Measurements from ENCODE around the gene DIDO1. TPM values are rescaled to one million over a fixed set of nuclear protein-coding genes. Genes with fewer than 3 reads are reported as not detected.
"Not testable (repeated sequence)": the region's sequence is repeated elsewhere in the genome, so short reads cannot be mapped to it uniquely, and the experiment has no call there.

Gene DIDO1
- total RNA-seq, 4 donors from 2014 or later = 54.2 to 105 (median 70.7) TPM

DNA sequence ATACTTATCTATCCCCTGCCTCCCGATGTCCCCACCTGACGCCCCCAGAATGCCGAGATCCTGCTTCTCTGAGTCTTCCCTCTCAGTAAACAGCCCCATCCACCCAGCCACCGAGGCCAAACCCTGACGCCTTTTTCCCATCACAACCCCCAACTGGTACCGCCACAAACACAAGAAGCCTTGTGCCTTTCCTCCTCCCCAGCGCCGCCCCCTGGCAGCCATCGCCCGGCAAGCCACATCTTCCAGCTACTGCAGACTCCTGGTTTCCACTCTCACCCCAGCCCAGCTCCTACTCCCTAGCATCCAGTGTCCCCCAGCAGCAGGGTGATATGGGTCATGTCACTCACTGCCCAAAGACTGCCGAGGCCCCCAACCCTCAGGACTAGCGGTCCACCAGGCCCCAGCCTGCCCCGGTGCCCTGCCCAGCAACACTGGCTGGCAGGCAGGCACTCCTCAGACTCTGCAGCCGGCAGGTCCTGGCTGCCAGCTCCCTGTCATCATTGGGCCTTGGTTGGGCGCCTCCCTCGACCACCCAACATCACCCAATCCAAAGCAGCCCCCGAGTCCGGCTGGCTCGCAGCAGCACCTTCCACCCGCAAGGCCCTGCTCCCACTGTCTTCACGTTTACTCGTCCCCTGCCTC, 75.9 kb downstream of the DIDO1 start:
- DNase-seq (ENCODE audit: low spot score in 2 of 2) = no peak
- WGBS, 2 donors = 83 to 90% methylated on average over 22 of the region's 22 CpGs
- intact Hi-C loops (cut with DNase I; ENCODE audit: low total_unique reads) = no loop called here
- TF ChIP-seq CTCF (IDR thresholded peaks at IDR 0.05) = no peak
- no peak for TF ChIP-seq POLR2A (IDR thresholded peaks at IDR 0.05)
- no peak overlapping the region for H3K4me3 ChIP-seq (ENCODE audit: low read depth, poor library complexity, severe bottlenecking)

DNA sequence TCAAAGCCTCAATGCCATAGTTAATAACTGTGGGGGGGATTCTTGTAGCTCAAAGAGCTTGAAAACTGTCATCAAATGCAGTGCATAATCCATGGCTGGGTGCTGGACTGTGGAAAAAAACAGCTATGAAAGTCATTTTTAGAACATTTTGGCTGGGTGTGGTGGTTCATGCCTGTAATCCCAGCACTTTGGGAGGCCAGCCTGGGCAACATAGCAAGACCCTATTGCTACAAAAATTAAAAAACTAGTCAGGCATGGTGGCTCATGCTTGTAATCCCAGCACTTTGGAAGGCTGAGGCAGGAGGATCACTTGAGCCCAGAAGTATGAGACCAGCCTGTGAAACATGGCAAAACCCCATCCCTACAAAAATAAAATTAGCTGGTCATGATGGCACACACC, 76.9 kb downstream of the DIDO1 start:
- no peak for TF ChIP-seq CTCF (IDR thresholded peaks at IDR 0.05)
- no peak for TF ChIP-seq POLR2A (IDR thresholded peaks at IDR 0.05)
- no peak for DNase-seq (ENCODE audit: low spot score in 2 of 2)
- intact Hi-C loops (cut with DNase I; ENCODE audit: low total_unique reads) = no loop called here
- H3K4me3 ChIP-seq (ENCODE audit: low read depth, poor library complexity, severe bottlenecking) = no peak overlapping the region

DNA sequence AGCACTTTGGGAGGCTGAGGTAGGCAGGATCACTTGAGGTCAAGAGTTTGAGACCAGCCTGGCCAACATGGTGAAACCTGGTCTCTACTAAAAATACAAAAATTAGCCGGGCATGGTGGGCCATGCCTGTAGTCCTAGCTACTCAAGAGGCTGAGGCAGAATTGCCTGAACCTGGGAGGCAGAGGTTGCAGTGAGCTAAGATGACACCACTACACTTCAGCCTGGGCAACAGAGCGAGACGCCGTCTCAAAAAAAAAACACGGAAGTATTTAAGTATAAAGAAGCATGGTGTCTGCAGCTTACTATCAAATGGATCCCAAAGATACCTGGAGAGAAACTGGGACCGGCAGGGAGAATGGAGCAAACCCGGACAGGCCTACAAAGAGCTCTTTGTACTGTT, 77.4 kb downstream of the DIDO1 start:
- H3K4me3 ChIP-seq (ENCODE audit: low read depth, poor library complexity, severe bottlenecking); intact Hi-C loops (cut with DNase I; ENCODE audit: low total_unique reads); DNase-seq (ENCODE audit: low spot score in 2 of 2): not testable (repeated sequence)
- WGBS, 2 donors = 92 to 93% methylated on average over 7 of the region's 7 CpGs

- intact Hi-C loops (cut with DNase I; ENCODE audit: low total_unique reads) = no loop called here
- TF ChIP-seq POLR2A (IDR thresholded peaks at IDR 0.05) = no peak
- no peak for TF ChIP-seq CTCF (IDR thresholded peaks at IDR 0.05)
- H3K4me3 ChIP-seq (ENCODE audit: low read depth, poor library complexity, severe bottlenecking) = no peak overlapping the region
- no peak for DNase-seq (ENCODE audit: low spot score in 2 of 2)
- 86 to 88% methylated on average over 19 of the region's 19 CpGs for WGBS, 2 donors
Observed at GRCh38 chr20:62846166-62846890, 80.0 kb downstream of the DIDO1 start.

- no peak overlapping the region for H3K4me3 ChIP-seq (ENCODE audit: low read depth, poor library complexity, severe bottlenecking)
- TF ChIP-seq POLR2A (IDR thresholded peaks at IDR 0.05) (no peak), CTCF (IDR thresholded peaks at IDR 0.05) (no peak)
- DNase-seq (ENCODE audit: low spot score in 2 of 2) = no peak
- 89% methylated on average over 16 of the region's 16 CpGs for WGBS, 2 donors
- intact Hi-C loops (cut with DNase I; ENCODE audit: low total_unique reads) = no loop called here
Observed at GRCh38 chr20:62845416-62846160, 80.7 kb downstream of the DIDO1 start.

GRCh38 chr20:62844182-62844581, 82.1 kb downstream of the DIDO1 start:
- WGBS, 2 donors = 93 to 98% methylated on average over 7 of the region's 7 CpGs
- intact Hi-C loops (cut with DNase I; ENCODE audit: low total_unique reads) = no loop called here

More at GRCh38 chr20:62844182-62844581, 82.1 kb downstream of the DIDO1 start:
- no peak for DNase-seq (ENCODE audit: low spot score in 2 of 2)
- TF ChIP-seq CTCF (IDR thresholded peaks at IDR 0.05) (no peak), POLR2A (IDR thresholded peaks at IDR 0.05) (no peak)
- no peak overlapping the region for H3K4me3 ChIP-seq (ENCODE audit: low read depth, poor library complexity, severe bottlenecking)

Measured in lower leg skin (tissue), 4 donors.